K562 treated with DMSO at 1 percent for 12 hours (cell line): Measurements from ENCODE around the gene MRPL11. TPM values are rescaled to one million over a fixed set of nuclear protein-coding genes. Genes with fewer than 3 reads are reported as not detected.

ENCODE experiments used
- total RNA-seq: library from RNA; unstranded; fragments of 300-600 nt; gene quantifications from 2 replicates; pipeline ENCODE4 v1.2.3, GENCODE V29; 2022; ENCODE audit not compliant: insufficient read depth

The MRPL11 gene
- total RNA-seq: 44.5 and 73.2 TPM in 2 replicates

DNA sequence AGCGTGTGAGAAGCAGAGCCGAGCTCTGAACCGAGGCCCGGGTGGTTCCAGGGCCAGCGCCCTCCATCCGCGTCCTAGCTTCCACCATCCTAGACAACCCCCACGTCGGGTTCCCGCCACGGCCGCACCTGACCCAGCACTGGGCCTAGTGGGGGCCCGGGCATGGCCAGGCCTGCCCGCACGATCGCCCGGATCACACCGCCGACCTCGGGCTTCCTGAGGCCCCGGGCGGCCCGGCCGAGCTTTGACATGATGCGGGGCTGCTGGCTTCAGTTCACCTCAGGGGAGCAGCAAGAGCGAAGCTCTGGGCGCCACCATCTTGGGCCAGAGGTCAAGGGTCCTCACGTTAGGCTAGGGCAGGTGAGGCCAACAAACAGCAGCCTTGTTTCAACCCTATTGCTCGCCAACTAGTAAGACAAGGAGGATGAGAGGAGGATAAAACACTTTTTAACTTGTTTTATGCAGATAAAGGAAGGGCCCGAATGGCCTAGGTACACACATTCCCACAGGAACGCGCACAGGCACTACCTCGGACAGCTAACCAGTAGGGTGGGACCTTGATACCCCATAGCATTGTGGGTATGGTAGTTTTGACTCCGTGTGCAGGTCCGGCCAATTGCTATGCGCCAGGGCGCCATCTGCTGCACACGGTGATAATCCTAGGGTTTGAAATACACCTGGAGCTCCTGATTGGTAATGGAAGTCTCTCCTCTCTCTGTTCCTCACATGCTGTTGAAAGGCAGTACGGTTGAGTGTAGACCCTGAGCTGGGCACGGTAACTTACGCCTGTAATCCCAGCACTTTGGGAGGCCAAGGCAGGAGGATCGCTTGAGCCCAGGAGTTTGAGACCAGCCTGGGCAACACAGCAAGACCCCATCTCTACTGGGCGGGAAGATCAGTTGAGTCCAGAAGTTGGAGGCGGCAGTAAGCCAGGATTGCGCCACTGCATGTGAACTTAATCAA lies at the start of gene MRPL11:
Gene MRPL11, minus strand, starts transcription at position 345 of the 963 bp plus-strand sequence. Its CDS starts 94 bp downstream, at position 251.

DNA sequence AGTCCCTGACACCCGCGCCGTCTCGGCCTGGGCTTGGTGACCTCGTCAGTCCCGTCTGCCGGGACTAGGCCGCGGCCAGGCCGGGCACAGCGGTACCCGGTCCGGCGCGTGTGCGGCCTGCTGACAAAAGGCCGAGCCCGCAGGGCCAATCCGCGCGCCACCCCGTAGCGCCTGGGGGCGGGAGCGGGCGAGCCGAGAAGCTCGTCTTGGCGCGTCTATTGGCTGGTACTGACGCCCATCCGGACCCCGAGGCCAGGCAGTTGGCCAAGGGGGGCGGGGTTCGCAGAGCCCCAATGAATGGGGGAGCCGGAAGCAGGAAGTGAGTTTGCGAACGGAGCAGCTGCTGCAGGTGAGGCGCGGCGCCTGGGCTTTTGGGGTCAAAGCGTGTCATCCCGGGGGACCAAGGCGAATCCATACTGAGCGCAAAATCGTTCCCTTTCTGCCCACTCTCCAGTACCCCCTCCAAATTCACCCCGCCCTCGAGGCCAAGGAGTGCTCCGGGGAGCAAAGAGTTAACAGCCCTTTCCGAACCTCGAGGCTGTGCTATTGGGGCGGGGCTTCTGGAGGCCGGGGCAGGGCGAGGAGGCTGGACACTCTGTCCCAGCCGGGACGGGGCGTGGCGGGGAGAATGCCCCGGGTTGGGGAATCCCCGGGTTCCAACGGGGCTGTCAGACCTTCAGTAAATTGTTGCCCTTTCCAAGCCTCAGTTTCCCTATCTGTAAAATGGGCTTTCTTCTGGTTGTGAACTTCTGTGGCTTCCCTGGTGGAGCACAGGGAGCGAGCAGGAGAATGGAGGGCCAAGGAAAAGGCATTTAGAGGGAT lies 41.7 kb upstream of the MRPL11 start, which contains the start of gene DPP3:
Gene DPP3, plus strand, starts transcription at position 318 of the 822 bp plus-strand sequence. CDS start 1,767 bp downstream, outside the sequence.

DNA sequence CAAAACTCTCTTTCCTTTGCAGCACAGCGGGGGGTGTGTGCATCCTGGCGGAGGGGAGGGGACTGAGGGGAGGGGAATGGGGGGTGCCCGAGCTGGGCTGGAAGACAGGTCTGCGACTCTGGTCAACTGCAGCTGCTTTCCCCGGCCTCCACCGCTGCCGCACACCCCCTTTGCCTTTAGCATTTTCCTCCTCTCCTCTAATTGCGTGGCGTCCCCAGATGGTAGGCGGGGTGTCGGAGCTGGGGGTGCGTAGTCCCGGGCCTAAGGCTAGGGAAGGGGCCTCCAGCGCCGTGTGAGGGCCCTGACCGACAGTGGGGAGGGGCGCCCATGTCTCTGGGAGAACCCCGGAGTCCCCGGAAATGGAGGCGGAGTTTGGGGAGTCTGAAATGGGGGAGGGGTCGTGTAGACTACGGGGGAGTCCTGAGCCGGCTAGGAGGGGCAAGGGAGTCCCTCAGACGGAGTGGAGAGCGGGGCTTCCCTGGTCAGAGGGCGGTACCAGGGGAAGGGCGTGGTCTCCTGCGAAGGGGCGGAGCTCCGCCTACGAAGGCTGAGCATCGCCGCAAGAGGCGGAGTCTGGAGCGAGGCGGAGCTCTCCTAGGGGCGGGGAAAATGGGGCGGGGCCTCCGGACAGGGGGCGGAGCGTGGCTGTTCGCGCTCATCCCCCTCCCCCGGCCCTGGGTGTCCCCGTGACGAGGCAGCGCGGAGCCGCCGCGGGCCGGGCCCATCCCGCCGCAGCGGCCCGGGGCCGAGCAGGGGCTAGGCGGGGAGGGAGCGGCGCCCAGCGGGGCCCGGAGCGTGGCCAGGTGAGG lies 27.8 kb upstream of the MRPL11 start, which contains the start of gene PELI3:
Gene PELI3, plus strand, starts transcription at position 681 of the 809 bp plus-strand sequence. CDS start 1,224 bp downstream, outside the sequence.

DNA sequence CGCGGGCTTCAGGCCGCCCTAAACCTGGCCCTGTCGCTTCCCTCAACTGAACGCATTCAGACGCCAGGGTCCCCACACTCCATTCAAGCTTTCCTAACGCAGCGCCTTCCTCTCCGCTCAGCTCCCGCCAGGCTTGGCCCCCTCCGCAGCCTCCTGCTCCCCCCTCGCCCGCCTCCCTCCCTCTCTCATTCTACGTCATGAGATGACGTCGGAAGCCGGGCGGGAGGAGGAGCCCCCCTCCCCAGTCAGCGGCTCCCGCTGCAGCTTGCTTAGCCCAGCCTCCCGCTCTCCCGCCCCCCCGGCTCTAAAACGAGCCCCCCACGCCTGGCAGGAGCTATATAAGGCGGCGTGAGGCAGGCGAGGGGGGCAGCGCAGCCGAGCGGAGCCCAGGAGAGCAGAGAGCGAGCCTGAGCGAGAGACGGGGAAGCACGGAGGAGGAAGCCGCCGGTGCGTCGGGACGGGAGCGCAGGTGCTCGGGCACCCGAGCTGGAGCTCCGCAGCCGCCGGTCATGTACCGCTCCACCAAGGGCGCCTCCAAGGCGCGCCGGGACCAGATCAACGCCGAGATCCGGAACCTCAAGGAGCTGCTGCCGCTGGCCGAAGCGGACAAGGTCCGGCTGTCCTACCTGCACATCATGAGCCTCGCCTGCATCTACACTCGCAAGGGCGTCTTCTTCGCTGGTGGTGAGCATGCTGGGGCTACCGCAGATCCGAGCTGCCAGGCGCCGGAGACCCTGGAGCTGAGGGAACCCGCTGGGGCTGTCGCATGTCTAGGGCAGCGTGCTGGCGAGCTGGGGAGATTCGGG lies 17.8 kb downstream of the MRPL11 start, which contains the start of gene NPAS4:
Gene NPAS4, plus strand, starts transcription at position 365 of the 806 bp plus-strand sequence. Its CDS starts 145 bp downstream, at position 510.

Other genes starting within 250 kb of the MRPL11 start
- 27.7 and 41.5 TPM in 2 replicates for gene KLC2, start 181.1 kb downstream of the MRPL11 start, total RNA-seq
- gene RAB1B, start 170.2 kb downstream of the MRPL11 start, total RNA-seq: 147 and 150 TPM in 2 replicates
- not detected in 2 replicates for gene CNIH2, start 160.7 kb downstream of the MRPL11 start, total RNA-seq
- gene YIF1A, start 149.7 kb downstream of the MRPL11 start, total RNA-seq: 106 and 126 TPM in 2 replicates
- gene TMEM151A, start 147.0 kb downstream of the MRPL11 start, total RNA-seq: not detected in 2 replicates
- gene CD248, start 121.8 kb downstream of the MRPL11 start, total RNA-seq: not detected in 2 replicates
- 0.59 and 0.91 TPM in 2 replicates for gene RIN1, start 102.4 kb downstream of the MRPL11 start, total RNA-seq
- gene BRMS1, start 93.7 kb downstream of the MRPL11 start, total RNA-seq: 44.7 and 57.8 TPM in 2 replicates
- gene B4GAT1, start 91.2 kb downstream of the MRPL11 start, total RNA-seq: 27.4 and 34.3 TPM in 2 replicates
- gene SLC29A2, start 67.1 kb downstream of the MRPL11 start, total RNA-seq: 7.5 and 12.2 TPM in 2 replicates
- gene NPAS4, start 17.8 kb downstream of the MRPL11 start, total RNA-seq: not detected in 2 replicates
- 4.0 and 7.5 TPM in 2 replicates for gene PELI3, start 28.1 kb upstream of the MRPL11 start, total RNA-seq
- 41.1 and 42.9 TPM in 2 replicates for gene DPP3, start 41.6 kb upstream of the MRPL11 start, total RNA-seq
- gene BBS1, start 71.8 kb upstream of the MRPL11 start, total RNA-seq: 8.5 and 13.5 TPM in 2 replicates
- 6.9 and 8.6 TPM in 2 replicates for gene ZDHHC24, start 107.2 kb upstream of the MRPL11 start, total RNA-seq
- gene ACTN3, start 108.1 kb upstream of the MRPL11 start, total RNA-seq: not detected in 2 replicates
- gene CTSF, start 129.8 kb upstream of the MRPL11 start, total RNA-seq: 20.3 and 24.5 TPM in 2 replicates
- not detected in 2 replicates for gene CCDC87, start 154.2 kb upstream of the MRPL11 start, total RNA-seq
- 40.3 and 40.4 TPM in 2 replicates for gene CCS, start 154.3 kb upstream of the MRPL11 start, total RNA-seq
- gene RBM14, start 177.8 kb upstream of the MRPL11 start, total RNA-seq: 51.4 and 80.4 TPM in 2 replicates
- gene RBM4, start 199.9 kb upstream of the MRPL11 start, total RNA-seq: 110 and 113 TPM in 2 replicates
- gene RBM4B, start 239.0 kb upstream of the MRPL11 start, total RNA-seq: 14.5 and 27.8 TPM in 2 replicates